AG09309 (cell line): ENCODE data around the gene RAI1.
"Not testable (repeated sequence)": the region's sequence is repeated elsewhere in the genome, so short reads cannot be mapped to it uniquely, and the experiment has no call there.

Experiments used
- DNase-seq: peaks from one replicate; pipeline ENCODE4 v3.0.0-alpha.2; 2010; ENCODE audit warnings: low read depth
- H3K4me3 ChIP-seq: 2 replicates; pipeline ENCODE4 v1.5.1; 2011; ENCODE audit warnings: mild to moderate bottlenecking, low read depth, low read length, moderate library complexity; ENCODE audit not compliant: control insufficient read depth
- TF ChIP-seq, protein P1 (sequence below): IDR thresholded peaks from 2 replicates; pipeline ENCODE4 v1.5.1; 2011; ENCODE audit warnings: mild to moderate bottlenecking, low read depth, low read length, inconsistent platforms; ENCODE audit not compliant: insufficient read depth, control insufficient read depth; ENCODE audit errors: missing control alignments

RAI1 gene

DNA sequence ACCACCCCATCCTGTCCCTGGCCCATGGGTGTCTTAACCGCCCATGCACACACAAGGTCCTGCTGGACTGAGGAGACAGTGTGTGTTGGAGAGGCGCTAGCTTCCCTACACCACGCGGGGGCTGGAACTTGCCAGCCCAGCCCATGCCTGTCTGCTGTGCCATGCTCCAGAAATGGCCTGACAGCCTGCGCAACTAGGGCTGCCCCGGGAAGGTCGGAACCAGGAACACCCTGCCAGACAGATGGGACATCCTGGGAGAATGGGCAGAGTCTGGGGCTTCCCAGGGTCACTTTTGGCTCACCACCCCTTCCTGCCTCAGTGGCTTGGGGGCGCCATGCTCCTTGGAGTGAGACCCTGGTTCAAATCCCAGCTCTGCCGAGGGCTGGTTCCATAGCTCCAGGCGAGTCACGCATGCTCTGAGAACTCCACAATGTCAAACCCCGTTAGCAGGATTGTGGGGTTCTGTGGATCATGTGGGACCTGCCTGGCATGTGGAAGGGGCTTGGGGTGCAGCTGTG lies 119.3 kb downstream of the RAI1 start:
- no peak for DNase-seq
- TF ChIP-seq, protein P1, sequence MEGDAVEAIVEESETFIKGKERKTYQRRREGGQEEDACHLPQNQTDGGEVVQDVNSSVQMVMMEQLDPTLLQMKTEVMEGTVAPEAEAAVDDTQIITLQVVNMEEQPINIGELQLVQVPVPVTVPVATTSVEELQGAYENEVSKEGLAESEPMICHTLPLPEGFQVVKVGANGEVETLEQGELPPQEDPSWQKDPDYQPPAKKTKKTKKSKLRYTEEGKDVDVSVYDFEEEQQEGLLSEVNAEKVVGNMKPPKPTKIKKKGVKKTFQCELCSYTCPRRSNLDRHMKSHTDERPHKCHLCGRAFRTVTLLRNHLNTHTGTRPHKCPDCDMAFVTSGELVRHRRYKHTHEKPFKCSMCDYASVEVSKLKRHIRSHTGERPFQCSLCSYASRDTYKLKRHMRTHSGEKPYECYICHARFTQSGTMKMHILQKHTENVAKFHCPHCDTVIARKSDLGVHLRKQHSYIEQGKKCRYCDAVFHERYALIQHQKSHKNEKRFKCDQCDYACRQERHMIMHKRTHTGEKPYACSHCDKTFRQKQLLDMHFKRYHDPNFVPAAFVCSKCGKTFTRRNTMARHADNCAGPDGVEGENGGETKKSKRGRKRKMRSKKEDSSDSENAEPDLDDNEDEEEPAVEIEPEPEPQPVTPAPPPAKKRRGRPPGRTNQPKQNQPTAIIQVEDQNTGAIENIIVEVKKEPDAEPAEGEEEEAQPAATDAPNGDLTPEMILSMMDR: no peak
- H3K4me3 ChIP-seq: no peak overlapping the region

DNA sequence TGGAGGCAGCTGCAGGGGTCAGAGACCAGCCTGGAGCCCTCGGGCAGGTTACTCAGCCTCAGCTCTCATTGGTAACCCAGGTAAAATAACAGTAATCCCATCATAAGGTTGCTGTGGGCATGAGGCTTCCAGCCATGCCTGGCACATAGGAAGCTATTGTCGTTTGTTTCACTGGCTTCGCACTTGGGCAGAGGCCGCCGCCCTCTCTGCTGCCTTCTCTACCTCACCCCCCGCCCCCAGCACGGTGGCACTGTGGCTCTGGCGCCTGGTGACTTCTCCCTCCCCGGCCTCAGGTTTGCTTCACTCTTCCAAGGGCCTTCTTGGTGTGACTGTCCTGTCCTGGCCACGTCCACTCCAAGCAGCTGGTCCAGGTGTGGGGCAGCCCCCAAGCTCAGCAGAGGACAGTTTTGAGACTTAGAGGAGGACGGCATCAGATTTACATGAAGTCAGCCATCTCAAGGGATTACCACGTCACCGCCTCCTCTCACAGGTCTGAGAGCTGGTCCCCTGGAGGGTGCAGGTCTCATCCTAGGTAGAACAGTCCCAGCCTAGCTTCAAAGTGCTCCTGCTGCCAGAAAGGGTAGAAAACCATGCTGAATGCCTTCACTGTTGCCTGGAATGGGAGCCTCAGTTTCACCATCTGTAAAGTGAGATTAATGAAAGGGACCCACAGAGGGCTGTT lies 120.7 kb downstream of the RAI1 start:
- TF ChIP-seq, protein P1: no peak
- no peak overlapping the region for H3K4me3 ChIP-seq
- no peak for DNase-seq

DNA sequence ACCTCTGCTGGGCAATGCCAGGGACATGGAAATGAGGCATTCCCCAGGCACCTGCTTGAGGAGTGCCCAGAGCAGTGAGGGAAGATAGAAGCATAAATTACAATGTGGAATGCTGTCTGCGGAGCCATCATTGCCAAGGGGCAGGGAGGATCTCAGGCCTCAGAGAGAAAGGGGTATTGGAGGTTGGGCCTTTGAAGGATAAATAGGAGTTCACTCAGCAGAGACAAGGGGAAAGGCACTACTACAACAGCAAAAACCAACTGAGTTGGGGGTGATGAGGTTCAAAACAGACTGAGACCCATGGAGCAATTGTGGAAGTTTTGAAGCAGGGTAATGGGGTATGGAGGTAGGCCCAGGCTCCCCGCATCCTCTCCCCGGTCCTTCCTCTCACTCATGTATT lies 122.7 kb downstream of the RAI1 start:
- TF ChIP-seq, protein P1: no peak
- no peak for DNase-seq
- no peak overlapping the region for H3K4me3 ChIP-seq

DNA sequence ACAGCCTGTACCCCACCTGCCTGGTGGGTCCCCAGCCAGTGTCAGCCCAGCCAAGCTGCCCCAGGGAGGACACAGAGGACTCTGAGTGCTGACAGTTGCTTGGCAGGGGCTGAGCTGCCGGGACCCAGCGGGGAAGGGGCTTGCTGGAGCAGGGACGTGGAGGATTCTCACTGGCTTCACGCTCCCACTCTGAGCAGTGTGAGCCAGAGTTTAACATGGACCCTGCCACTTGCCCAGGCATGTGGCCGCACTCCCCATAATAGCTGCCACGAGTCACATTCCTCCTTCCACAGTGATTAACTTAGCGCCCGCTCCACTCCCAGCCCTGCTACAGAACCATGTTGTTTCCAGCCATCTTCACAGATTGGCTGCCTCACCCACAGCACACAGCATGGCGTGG lies 124.3 kb downstream of the RAI1 start:
- no peak overlapping the region for H3K4me3 ChIP-seq
- DNase-seq: no peak
- TF ChIP-seq, protein P1: no peak

DNA sequence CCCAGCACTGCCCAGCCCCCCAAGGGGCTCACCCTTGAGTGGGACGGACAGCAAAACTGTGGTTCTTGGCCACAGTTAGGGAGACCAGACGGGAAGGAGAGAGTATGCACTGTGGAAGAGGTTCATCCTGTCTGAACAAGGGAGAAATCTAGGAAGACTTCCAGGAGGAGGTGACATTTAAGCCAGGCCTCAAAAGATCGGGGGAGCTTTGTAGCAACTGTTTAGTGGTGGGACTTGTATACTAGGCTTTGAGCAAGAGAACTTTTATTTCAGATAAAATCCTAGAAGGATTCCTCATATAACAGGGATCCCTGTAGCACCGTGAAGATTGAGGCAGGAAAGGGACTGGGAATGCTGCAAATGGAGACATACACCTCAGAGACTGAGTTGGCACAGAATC lies 124.8 kb downstream of the RAI1 start:
- TF ChIP-seq, protein P1: no peak

DNA sequence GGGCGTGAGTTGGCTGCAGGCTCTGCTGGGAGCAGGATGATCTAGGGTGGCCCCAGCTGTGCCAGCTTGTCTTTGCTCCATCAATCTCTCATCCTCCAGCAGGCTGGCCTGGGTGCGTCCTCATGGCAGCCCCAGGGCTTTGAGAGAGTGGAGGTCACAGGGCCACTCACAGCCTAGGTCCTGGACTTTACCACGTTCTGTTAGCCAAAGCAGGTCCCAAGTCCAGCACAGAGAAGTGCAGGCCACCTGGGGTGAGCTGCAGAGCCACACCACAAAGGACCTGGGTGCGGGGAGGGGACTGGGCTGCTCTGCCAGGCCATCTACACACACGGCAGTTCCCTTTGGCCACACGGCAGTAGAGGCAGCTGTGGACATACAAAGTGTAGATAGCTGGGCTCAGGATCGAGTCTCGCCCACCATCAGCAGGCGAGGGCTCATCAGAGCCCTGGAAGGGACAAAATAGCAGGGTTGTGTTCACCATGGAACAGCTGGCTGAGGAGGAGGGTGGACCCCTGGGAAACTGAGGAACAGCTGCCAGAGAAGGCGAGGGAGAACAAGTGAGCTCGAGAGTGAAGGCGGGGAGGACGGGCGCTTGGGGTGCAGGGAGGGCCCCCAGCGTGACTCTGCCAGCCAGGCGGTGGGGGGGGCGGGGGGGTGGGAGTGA lies 125.5 kb downstream of the RAI1 start:
- TF ChIP-seq, protein P1: no peak
- DNase-seq: no peak

More for the DNA sequence above, 124.8 kb downstream of the RAI1 start:
- no peak overlapping the region for H3K4me3 ChIP-seq
- DNase-seq: no peak

DNA sequence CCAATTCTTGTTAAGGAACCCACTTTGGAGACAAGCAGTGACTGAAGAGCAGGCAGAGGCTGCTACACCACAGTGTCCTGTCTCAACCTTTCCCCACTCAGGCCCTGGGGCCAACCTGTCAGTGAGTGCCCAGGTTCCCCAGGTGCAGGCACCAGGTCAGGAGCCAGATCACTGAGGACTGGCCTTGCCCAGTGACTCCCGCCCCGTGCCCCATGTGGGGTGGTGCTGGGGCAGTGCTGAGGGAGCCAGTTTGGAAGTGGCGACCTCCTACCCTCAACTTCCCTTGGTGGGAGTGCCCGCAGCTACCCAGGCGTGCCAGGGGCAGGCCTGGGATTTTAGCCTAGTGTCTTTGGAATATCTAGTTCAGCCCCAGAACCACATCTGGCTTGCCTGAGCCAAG lies 126.2 kb downstream of the RAI1 start:
- H3K4me3 ChIP-seq: no peak overlapping the region
- TF ChIP-seq, protein P1: no peak
- no peak for DNase-seq

More for the DNA sequence above, 125.5 kb downstream of the RAI1 start:
- H3K4me3 ChIP-seq: no peak overlapping the region

DNA sequence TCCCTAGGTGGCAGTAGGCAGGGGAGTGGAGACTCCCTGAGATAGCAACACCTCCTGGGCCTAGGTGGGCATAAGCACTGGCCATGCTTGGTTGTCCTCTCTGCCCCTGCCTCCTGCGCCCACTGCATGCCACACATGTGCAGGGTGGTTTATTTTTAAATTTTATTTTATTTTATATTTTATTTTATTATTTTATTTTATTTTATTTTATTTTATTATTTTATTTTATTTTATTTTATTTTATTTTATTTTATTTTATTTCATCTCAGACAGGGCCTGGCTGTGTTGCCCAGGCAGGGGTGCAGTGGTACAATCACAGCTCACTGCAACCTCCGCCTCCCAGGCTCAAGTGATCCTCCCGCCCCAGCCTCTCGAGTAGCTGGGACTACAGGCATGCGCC lies 126.9 kb downstream of the RAI1 start:
- not testable (repeated sequence) for H3K4me3 ChIP-seq, DNase-seq
